HEK293T (cell line): ENCODE measurements around the gene WDTC1.
"Not testable (repeated sequence)": the region's sequence is repeated elsewhere in the genome, so short reads cannot be mapped to it uniquely, and the experiment has no call there.

Experiments
- CTCF ChIA-PET: fragments of 350-600 bp; formaldehyde crosslinking; extraction: SDS; loops from one replicate; lab custom pipeline; 2021; ENCODE audit warnings: antibody characterized with exemption, inconsistent platforms; lab: Yijun Ruan, JAX
- POLR2A ChIA-PET: fragments of 350-600 bp; formaldehyde crosslinking; extraction: SDS; loops from one replicate; lab custom pipeline; 2020; ENCODE audit warnings: antibody characterized with exemption, inconsistent platforms; lab: Yijun Ruan, JAX
- DNase-seq: peaks from one replicate; pipeline ENCODE4 v3.0.0; 2012; ENCODE audit warnings: mixed read lengths; ENCODE audit errors: extremely low spot score
- ARNT ChIP-seq: fragments of 450-650 bp; IDR thresholded peaks from 2 replicates; pipeline ENCODE4 v1.6.1; 2017; ENCODE audit warnings: mild to moderate bottlenecking
- BHLHE40 ChIP-seq: fragments of 450-650 bp; IDR thresholded peaks from 2 replicates; pipeline ENCODE4 v1.6.1; 2016; ENCODE audit warnings: mild to moderate bottlenecking, moderate library complexity, borderline replicate concordance
- CTBP1 ChIP-seq: fragments of 450-650 bp; IDR thresholded peaks from 2 replicates; pipeline ENCODE4 v1.6.1; 2016; ENCODE audit warnings: borderline replicate concordance
- ELF4 ChIP-seq: fragments of 450-650 bp; IDR thresholded peaks from 2 replicates; pipeline ENCODE4 v1.6.1; 2017; ENCODE audit warnings: antibody characterized with exemption
- FOXA1 ChIP-seq: fragments of 450-650 bp; IDR thresholded peaks from 2 replicates; pipeline ENCODE4 v1.6.1; 2016; ENCODE audit warnings: mild to moderate bottlenecking
- FOXK2 ChIP-seq: fragments of 450-650 bp; IDR thresholded peaks from 2 replicates; pipeline ENCODE4 v1.6.1; 2016; ENCODE audit warnings: mild to moderate bottlenecking
- FOXM1 ChIP-seq: fragments of 450-650 bp; IDR thresholded peaks from 2 replicates; pipeline ENCODE4 v1.6.1; 2017; ENCODE audit warnings: mild to moderate bottlenecking, borderline replicate concordance
- HDGF ChIP-seq: fragments of 450-650 bp; IDR thresholded peaks from 2 replicates; pipeline ENCODE4 v1.6.1; 2017; ENCODE audit warnings: antibody characterized with exemption, borderline replicate concordance
- L3MBTL2 ChIP-seq: fragments of 450-650 bp; conservative IDR thresholded peaks from 2 replicates; pipeline ENCODE4 v1.6.1; 2016; ENCODE audit warnings: mild to moderate bottlenecking
- LEF1 ChIP-seq: fragments of 450-650 bp; IDR thresholded peaks from 2 replicates; pipeline ENCODE4 v1.6.1; 2017; ENCODE audit warnings: mild to moderate bottlenecking, borderline replicate concordance
- NFRKB ChIP-seq: fragments of 450-650 bp; IDR thresholded peaks from 2 replicates; pipeline ENCODE4 v1.6.1; 2016; ENCODE audit warnings: mild to moderate bottlenecking, moderate library complexity
- SP1 ChIP-seq: fragments of 450-650 bp; IDR thresholded peaks from 2 replicates; pipeline ENCODE4 v1.6.1; 2017
- SUZ12 ChIP-seq: fragments of 450-650 bp; IDR thresholded peaks from 2 replicates; pipeline ENCODE4 v1.6.1; 2016; ENCODE audit warnings: mild to moderate bottlenecking
- ZNF384 ChIP-seq: fragments of 450-650 bp; IDR thresholded peaks from 2 replicates; pipeline ENCODE4 v1.6.1; 2016
- TF ChIP-seq, protein P1 (sequence below): fragments of 450-650 bp; IDR thresholded peaks from 2 replicates; pipeline ENCODE4 v1.6.1; 2016

Gene WDTC1, protein sequence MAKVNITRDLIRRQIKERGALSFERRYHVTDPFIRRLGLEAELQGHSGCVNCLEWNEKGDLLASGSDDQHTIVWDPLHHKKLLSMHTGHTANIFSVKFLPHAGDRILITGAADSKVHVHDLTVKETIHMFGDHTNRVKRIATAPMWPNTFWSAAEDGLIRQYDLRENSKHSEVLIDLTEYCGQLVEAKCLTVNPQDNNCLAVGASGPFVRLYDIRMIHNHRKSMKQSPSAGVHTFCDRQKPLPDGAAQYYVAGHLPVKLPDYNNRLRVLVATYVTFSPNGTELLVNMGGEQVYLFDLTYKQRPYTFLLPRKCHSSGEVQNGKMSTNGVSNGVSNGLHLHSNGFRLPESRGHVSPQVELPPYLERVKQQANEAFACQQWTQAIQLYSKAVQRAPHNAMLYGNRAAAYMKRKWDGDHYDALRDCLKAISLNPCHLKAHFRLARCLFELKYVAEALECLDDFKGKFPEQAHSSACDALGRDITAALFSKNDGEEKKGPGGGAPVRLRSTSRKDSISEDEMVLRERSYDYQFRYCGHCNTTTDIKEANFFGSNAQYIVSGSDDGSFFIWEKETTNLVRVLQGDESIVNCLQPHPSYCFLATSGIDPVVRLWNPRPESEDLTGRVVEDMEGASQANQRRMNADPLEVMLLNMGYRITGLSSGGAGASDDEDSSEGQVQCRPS

DNA sequence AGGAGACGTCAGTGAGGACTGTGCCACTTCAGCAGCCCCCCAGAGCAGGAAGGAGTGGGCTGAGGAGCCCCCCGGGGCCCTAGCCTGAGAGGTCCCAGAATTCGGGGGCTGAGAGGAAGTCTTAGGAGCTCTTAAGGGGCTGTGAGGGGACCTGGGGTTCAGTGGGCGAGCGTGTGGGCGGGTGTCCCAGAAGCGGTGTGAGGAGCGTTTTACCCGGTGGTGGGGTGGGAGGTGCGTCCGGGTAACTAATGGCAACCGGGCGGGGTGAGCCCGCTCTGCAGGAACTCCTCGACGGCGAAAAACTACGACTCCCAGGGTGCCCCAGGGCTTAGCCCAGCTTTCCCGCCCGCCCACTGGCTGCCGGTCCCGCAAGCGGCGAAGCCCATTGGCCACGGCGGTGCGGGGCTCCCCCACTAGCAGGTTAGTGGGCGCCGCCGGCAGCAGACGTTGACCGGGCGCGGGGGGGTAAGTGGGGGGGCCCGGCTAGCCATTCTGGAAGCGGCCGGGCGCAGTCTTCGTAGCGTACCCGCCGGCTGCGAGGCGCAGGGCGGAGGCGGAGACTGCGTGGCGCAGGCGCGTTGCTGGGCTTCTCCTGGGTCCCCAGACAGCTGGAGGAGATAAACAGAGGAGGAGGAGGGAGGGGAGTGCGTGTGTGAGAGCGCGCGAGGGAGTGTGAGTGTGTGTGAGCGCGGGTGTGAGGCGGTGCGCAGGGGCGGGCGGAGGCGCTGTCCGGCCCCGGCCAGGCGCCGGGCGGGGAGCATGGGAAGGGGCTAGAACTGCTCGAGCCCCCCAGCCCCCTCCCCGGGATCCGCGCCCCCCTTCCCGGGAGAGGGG lies at the start of gene WDTC1:
Gene WDTC1 (plus strand): TSS at position 584 of the 834 bp plus-strand sequence. CDS start 26,423 bp downstream, outside the sequence.
- TF ChIP-seq L3MBTL2 (peak; percentile 69), NFRKB (no peak), FOXM1 (peak; percentile 100), SUZ12 (no peak), LEF1 (no peak), FOXK2 (peak; percentile 79), ARNT (no peak), CTBP1 (no peak), HDGF (no peak), BHLHE40 (no peak), SP1 (no peak)
- ChIA-PET POLR2A (interaction anchor here (1.0 to 1.5 kb wide), 2 partner anchors 9 to 79 kb away, joined by 4 to 12 read pairs; partner anchors contain the start of gene SLC9A1), CTCF (interaction anchor here (0.6 kb wide), 1 partner anchor 79 kb away, joined by 6 read pairs; the partner anchor contains the start of gene SLC9A1)
- peak; percentile 95 for DNase-seq

DNA sequence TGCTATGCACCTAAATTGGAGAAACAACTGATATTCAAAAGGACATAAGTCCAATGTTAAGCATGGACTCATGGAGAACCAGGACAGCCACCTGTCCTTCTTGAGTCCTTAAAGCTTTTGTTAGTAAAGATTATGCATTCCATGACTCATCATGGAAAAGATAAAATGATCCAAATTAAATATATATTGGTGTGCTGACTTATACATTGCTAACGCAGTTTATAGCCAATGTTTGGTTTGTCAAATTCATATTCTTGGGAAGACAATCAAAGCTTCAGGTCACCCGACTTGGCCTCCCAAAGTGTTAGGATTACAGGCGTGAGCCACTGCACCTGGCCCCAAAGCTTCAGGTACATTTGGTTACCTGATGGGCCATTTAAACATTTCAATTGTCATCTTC lies 49.8 kb upstream of the WDTC1 start:
- DNase-seq, CTCF ChIA-PET, POLR2A ChIA-PET: not testable (repeated sequence)

DNA sequence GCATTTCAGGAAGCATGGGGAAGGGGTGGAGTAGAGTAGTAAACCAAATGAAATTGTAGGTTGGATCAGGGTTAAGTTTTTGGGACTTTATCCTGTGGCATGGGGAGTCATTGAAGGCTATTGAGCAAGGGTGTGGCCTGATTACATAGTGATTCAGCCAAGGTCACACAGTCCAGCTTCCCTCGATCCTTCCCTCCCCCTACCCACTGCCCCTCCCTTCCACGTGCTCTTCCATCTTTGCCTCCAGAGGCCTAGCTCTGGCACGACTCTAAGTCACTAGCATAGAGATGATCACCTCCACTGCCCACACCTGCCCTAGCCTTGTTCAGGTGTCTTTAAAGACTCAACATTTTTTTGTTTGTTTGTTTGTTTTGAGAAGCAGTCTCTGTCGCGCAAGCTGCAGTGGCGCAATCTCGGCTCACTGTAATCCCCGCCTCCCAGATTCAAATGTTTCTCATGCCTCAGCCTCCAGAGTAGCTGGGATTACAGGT lies 42.3 kb upstream of the WDTC1 start:
- POLR2A ChIA-PET, result no interaction called here
- CTCF ChIA-PET, result no interaction called here
- no peak for DNase-seq
- no peak for TF ChIP-seq ELF4
- no peak for TF ChIP-seq LEF1
- TF ChIP-seq SP1, result no peak
- no peak for TF ChIP-seq ZNF384
- no peak for TF ChIP-seq CTBP1

DNA sequence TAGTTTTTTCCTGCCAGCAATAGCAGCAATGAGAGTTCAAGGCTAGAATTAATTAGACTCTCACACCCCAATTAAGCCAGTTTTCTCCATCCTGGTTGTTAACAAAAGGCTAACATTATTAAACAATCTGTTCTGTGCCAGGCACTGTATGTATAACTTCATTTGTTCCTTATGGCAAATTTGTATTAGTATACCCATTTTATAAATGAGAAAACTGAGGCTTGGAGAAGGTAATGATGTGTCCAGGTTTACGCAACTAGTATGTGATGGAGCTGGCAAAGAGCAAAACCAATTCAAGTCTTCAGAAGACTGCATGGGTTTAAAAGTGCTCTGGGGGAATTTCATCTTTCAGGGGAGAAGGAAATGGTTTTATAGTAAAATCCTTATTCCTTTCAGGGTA lies 41.2 kb upstream of the WDTC1 start:
- ChIA-PET POLR2A (no interaction called here), CTCF (no interaction called here)
- DNase-seq, result no peak
- no peak for TF ChIP-seq ELF4
- TF ChIP-seq HDGF, result no peak
- TF ChIP-seq NFRKB, result no peak
- TF ChIP-seq CTBP1, result no peak
- no peak for TF ChIP-seq ZNF384
- TF ChIP-seq FOXK2, result no peak
- TF ChIP-seq FOXA1, result no peak
- TF ChIP-seq ARNT, result no peak
- TF ChIP-seq, protein P1, sequence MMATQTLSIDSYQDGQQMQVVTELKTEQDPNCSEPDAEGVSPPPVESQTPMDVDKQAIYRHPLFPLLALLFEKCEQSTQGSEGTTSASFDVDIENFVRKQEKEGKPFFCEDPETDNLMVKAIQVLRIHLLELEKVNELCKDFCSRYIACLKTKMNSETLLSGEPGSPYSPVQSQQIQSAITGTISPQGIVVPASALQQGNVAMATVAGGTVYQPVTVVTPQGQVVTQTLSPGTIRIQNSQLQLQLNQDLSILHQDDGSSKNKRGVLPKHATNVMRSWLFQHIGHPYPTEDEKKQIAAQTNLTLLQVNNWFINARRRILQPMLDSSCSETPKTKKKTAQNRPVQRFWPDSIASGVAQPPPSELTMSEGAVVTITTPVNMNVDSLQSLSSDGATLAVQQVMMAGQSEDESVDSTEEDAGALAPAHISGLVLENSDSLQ, result no peak
- no peak for TF ChIP-seq LEF1
- no peak for TF ChIP-seq SP1
- TF ChIP-seq SUZ12, result no peak
- TF ChIP-seq L3MBTL2, result no peak
- no peak for TF ChIP-seq BHLHE40
- no peak for TF ChIP-seq FOXM1

DNA sequence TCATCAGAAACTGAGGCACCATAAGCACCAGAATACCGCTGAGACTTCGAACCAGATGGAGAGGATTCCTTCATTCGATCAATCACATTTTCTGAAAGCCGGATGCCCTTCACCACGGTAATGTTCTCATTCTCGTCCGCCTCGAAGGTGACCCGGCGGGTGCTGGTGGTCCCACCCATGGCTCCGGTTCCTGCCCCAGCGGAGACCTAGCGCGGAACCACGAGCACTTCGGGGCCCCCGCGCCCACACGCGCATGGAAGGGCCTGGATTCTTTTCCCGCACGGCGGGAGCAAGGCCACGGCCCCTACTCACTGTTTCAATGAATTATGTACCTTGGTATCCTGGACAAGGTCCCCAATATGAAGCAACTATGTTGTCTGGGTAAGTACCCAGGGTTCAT lies 33.1 kb upstream of the WDTC1 start:
- ChIA-PET POLR2A (no interaction called here), CTCF (no interaction called here)
- TF ChIP-seq ZNF384, result no peak
- TF ChIP-seq L3MBTL2, result no peak
- TF ChIP-seq CTBP1, result no peak
- no peak for TF ChIP-seq NFRKB
- no peak for DNase-seq

DNA sequence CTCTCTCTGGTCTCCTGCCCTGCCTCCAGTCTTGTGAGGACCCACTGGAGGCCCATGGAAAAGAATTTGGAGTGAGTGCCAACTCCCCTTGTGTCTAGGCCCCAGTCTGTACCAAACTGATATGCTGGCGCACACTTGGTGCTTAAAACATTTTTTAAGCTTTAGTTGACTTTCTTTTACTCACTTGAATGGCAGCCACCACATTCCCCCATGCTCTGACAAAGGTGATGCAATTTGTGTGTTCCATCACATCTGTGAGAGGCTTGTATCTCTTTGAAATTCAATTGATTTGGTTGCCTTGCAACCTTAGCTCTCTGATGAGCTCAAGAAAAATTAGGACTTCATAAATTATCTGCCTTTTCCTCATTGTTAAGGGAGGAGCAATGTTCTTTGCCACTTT lies 30.5 kb upstream of the WDTC1 start:
- no peak for TF ChIP-seq CTBP1
- TF ChIP-seq ZNF384, result no peak
- TF ChIP-seq, protein P1, result no peak
- no peak for DNase-seq
- POLR2A ChIA-PET, result no interaction called here
- CTCF ChIA-PET, result no interaction called here

DNA sequence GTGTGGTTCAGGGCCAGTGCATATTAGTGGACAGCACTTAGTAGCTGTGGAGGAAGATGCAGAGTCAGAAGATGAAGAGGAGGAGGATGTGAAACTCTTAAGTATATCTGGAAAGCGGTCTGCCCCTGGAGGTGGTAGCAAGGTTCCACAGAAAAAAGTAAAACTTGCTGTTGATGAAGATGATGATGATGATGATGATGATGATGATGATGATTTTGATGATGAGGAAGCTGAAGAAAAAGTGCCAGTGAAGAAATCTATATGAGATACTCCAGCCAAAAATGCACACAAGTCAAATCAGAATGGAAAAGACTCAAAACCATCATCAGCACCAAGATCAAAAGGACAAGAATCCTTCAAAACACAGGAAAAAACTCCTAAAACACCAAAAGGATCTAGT lies 27.2 kb upstream of the WDTC1 start:
- POLR2A ChIA-PET, CTCF ChIA-PET: not testable (repeated sequence)

DNA sequence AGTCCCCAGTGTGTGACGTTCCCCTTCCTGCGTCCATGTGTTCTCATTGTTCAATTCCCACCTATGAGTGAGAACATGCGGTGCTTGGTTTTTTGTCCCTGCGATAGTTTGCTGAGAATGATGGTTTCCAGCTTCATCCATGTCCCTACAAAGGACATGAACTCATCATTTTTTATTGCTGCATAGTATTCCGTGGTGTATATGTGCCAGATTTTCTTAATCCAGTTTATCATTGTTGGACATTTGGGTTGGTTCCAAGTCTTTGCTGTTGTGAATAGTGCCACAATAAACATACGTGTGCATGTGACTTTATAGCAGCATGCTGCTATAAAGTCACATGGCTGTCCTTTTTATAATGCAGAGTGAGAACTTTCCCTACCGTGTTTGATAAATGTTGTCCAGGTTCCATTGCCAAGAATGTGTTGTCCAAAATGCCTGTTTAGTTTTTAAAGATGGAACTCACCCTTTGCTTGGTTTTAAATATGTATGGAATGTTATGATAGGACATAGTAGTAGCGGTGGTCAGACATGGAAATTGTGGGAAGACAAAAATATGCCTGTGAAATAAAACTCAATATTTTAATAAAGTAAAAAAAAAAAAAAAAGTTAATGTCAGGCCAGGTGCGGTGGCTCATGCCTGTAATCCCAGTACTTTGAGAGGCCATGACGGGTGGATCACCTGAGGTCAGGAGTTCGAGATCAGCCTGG lies 26.1 kb upstream of the WDTC1 start:
- POLR2A ChIA-PET, CTCF ChIA-PET, DNase-seq: not testable (repeated sequence)

More for the DNA sequence above, 27.2 kb upstream of the WDTC1 start:
- DNase-seq, result not testable (repeated sequence)
